SH-SY5Y (cell line): ENCODE data around the gene CAPN14.

Experiments
- GATA2 ChIP-seq: IDR thresholded peaks from 2 replicates; pipeline ENCODE4 v1.6.1; 2011; ENCODE audit warnings: mild to moderate bottlenecking, low read depth, low read length
- GATA3 ChIP-seq: IDR thresholded peaks from 2 replicates; pipeline ENCODE4 v1.6.1; 2011; ENCODE audit warnings: low read depth, mild to moderate bottlenecking, low read length, moderate library complexity

DNA sequence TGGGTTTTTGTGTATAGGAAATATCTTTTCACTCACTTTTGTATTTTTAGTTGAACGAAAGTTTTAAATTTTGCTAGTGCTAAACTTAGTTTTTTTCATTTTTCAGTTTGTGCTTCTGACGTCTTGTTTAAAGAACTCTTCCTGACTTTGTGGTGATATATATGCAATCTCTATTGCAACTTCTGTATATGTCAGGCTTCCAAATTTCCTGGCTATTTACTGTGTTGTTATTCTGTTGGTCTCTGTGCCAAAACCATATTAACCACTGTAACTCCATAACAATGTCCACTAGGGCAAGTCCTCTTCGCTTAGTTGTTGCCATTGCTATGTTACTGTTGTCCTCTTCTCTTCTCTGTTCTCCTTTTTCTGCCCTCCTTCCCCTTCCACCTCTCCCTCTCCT is 13.4 kb upstream of the CAPN14 start:
- TF ChIP-seq GATA3 (no peak), GATA2 (no peak)
